Endothelial cell of umbilical vein (primary cell): ENCODE results near the gene SKAP1. TPM values are rescaled to one million over a fixed set of nuclear protein-coding genes. Genes with fewer than 3 reads are reported as not detected.

Experiments
- BruUV-seq: library from RNA; stranded (reverse); fragments of 400-500 nt; replicated peaks from 2 replicates; lab custom pipeline; 2021; lab: Mats Ljungman, UMichigan
- CTCF ChIA-PET: fragments of 300-600, 350-600 bp; sonication (Branson Sonifier 250); formaldehyde crosslinking; loops from one replicate; lab custom pipeline; 2021; ENCODE audit warnings: antibody characterized with exemption, inconsistent platforms; lab: Charles Lee
- POLR2A ChIA-PET: fragments of 300-600, 350-600 bp; sonication (Branson Sonifier 250); formaldehyde crosslinking; loops from one replicate; lab custom pipeline; 2021; ENCODE audit warnings: antibody characterized with exemption, inconsistent platforms; lab: Charles Lee
- DNase-seq: peaks from one replicate; pipeline ENCODE4 v3.0.0-alpha.2; 2011; ENCODE audit warnings: low read depth, low spot score
- FAIRE-seq: peaks from 2 replicates; lab custom pipeline; 2011; peaks lifted over from hg19 to GRCh38; lab: Jason Lieb, UNC
- H2AFZ ChIP-seq: 2 replicates; pipeline ENCODE4 v1.6.0; 2012; ENCODE audit warnings: low read depth, low read length, control low read depth, inconsistent platforms
- H3K27ac ChIP-seq: 2 replicates; pipeline ENCODE4 v1.5.1; 2011; ENCODE audit warnings: low read depth, mild to moderate bottlenecking, control low read depth, low read length, moderate library complexity; ENCODE audit not compliant: insufficient read depth
- H3K27me3 ChIP-seq, 2 experiments: 2 replicates each; pipeline versions ENCODE4 v1.6.0 to v1.6.1; 2011; ENCODE audit warnings: low read length in 2 of 2, mixed read lengths in 1 of 2; ENCODE audit not compliant: control insufficient read depth in 2 of 2, insufficient read depth in 2 of 2
- H3K36me3 ChIP-seq, 2 experiments: 2 replicates in 1 of 2; 3 replicates in 1 of 2; pipeline ENCODE4 v1.5.1; 2011; ENCODE audit warnings: low read length in 2 of 2, mild to moderate bottlenecking in 1 of 2, moderate library complexity in 1 of 2; ENCODE audit not compliant: control insufficient read depth in 2 of 2, insufficient read depth in 2 of 2; ENCODE audit errors: extremely low read depth in 1 of 2
- H3K4me1 ChIP-seq: 3 replicates; pipeline ENCODE4 v1.5.1; 2011; ENCODE audit warnings: mild to moderate bottlenecking, low read length; ENCODE audit not compliant: control insufficient read depth, insufficient read depth; ENCODE audit errors: extremely low read depth
- H3K4me2 ChIP-seq: 2 replicates; pipeline ENCODE4 v1.6.1; 2011; ENCODE audit warnings: low read length, control low read depth, mixed read lengths; ENCODE audit not compliant: insufficient read depth
- H3K4me3 ChIP-seq, 3 experiments: fragments of 200-600 bp in 1 of 3; sonication (generic), shearing (Covaris generic) in 1 of 3; replicated peaks in 1 of 3; 2 replicates each; pipeline ENCODE4 v1.5.1; 2011 to 2016; ENCODE audit warnings: control low read depth in 3 of 3, low read length in 3 of 3, mild to moderate bottlenecking in 2 of 3, inconsistent platforms in 1 of 3, low read depth in 1 of 3, moderate library complexity in 1 of 3; ENCODE audit not compliant: insufficient read depth in 1 of 3
- H3K79me2 ChIP-seq: 2 replicates; pipeline ENCODE4 v1.6.0; 2012; ENCODE audit warnings: low read length, inconsistent platforms; ENCODE audit not compliant: control insufficient read depth, insufficient read depth
- H3K9ac ChIP-seq: replicated peaks from 2 replicates; pipeline ENCODE3; 2011; ENCODE audit warnings: low read length, control low read depth; ENCODE audit not compliant: insufficient read depth; ENCODE audit errors: extremely low read depth
- H3K9me1 ChIP-seq: replicated peaks from 3 replicates; pipeline ENCODE4 v1.6.0; 2011; ENCODE audit warnings: mild to moderate bottlenecking, low read length; ENCODE audit not compliant: control insufficient read depth, insufficient read depth; ENCODE audit errors: extremely low read depth
- H3K9me3 ChIP-seq: replicated peaks from 2 replicates; pipeline ENCODE4 v1.5.1; 2012; ENCODE audit warnings: low read length, inconsistent platforms; ENCODE audit not compliant: control insufficient read depth, insufficient read depth
- H4K20me1 ChIP-seq: replicated peaks from 2 replicates; pipeline ENCODE3; 2011; ENCODE audit warnings: mild to moderate bottlenecking, low read length; ENCODE audit not compliant: control insufficient read depth, insufficient read depth; ENCODE audit errors: extremely low read depth
- EZH2 ChIP-seq: IDR thresholded peaks from 2 replicates; pipeline ENCODE4 v1.6.1; 2012; ENCODE audit warnings: borderline replicate concordance, low read depth, mild to moderate bottlenecking, moderate library complexity, low read length, inconsistent platforms; ENCODE audit not compliant: severe bottlenecking
- FOS ChIP-seq: IDR thresholded peaks from 2 replicates; pipeline ENCODE4 v1.6.1; 2011; ENCODE audit warnings: mild to moderate bottlenecking, low read length, moderate library complexity, borderline replicate concordance; ENCODE audit not compliant: insufficient read depth
- GATA2 ChIP-seq: IDR thresholded peaks from 2 replicates; pipeline ENCODE4 v1.7.0; 2011; ENCODE audit warnings: low read depth, mild to moderate bottlenecking, moderate library complexity, mixed read lengths, low read length; ENCODE audit not compliant: insufficient read length, insufficient read depth
- JUN ChIP-seq: IDR thresholded peaks from 2 replicates; pipeline ENCODE4 v1.6.1; 2011; ENCODE audit warnings: borderline replicate concordance, low read depth; ENCODE audit not compliant: insufficient read length, insufficient read depth
- MYC ChIP-seq: IDR thresholded peaks from one replicate; pipeline ENCODE4 v1.6.1; 2011; ENCODE audit warnings: mild to moderate bottlenecking, low read depth, low read length
- POLR2A ChIP-seq: IDR thresholded peaks from 2 replicates; pipeline ENCODE4 v1.6.1; 2012; ENCODE audit warnings: low read depth, mild to moderate bottlenecking, control low read depth, low read length
- POLR2AphosphoS5 ChIP-seq: IDR thresholded peaks from 2 replicates; pipeline ENCODE4 v1.6.1; 2012; ENCODE audit warnings: low read depth, mild to moderate bottlenecking, control low read depth, low read length, moderate library complexity; ENCODE audit not compliant: insufficient read depth
- dilution Hi-C: fragments of 300-500 bp; cut with MboI; formaldehyde crosslinking; loops from one replicate; pipeline ENCODE4 v1.15.0; 2019; ENCODE audit warnings: low sequenced_read_pairs; ENCODE audit not compliant: extremely low pct_ligation_motif_present
- intact Hi-C: fragments of 100-400 bp; cut with micrococcal nuclease; formaldehyde crosslinking; loops from one replicate; pipeline ENCODE4 v1.10.0; 2022
- polyA plus RNA-seq, 4 experiments: library from polyadenylated mRNA; depleted of rRNA in 3 of 4; stranded (reverse) in 3 of 4; unstranded in 1 of 4; fragments of >200 nt; gene quantifications; 2 replicates each; pipeline versions ENCODE4 v1.2.1 to v1.2.3, GENCODE V29; 2011 to 2012; ENCODE audit warnings: missing spikeins in 1 of 4
- total RNA-seq: library from RNA; stranded (reverse); gene quantifications from 2 replicates; pipeline ENCODE4 v1.2.3, GENCODE V29; 2021
- TF ChIP-seq, protein P1 (sequence below): IDR thresholded peaks from 2 replicates; pipeline ENCODE4 v1.6.1; 2011; ENCODE audit not compliant: insufficient read depth, insufficient read length
- TF ChIP-seq, protein P2 (sequence below), 2 donors: IDR thresholded peaks; 1 replicate in 1 of 2; 2 replicates in 1 of 2; pipeline ENCODE4 v1.5.1; 2011; ENCODE audit warnings: low read length in 2 of 2, mild to moderate bottlenecking in 2 of 2, moderate library complexity in 2 of 2, control low read depth in 1 of 2, inconsistent platforms in 1 of 2, low read depth in 1 of 2; ENCODE audit not compliant: insufficient read depth in 1 of 2; ENCODE audit errors: extremely low read depth in 1 of 2

The SKAP1 gene
- total and polyA plus RNA-seq, 2 donors (not counting 3 experiments of a cell fraction or from before 2014, with no cell fraction given) = 0.75 TPM; not detected in 1

DNA sequence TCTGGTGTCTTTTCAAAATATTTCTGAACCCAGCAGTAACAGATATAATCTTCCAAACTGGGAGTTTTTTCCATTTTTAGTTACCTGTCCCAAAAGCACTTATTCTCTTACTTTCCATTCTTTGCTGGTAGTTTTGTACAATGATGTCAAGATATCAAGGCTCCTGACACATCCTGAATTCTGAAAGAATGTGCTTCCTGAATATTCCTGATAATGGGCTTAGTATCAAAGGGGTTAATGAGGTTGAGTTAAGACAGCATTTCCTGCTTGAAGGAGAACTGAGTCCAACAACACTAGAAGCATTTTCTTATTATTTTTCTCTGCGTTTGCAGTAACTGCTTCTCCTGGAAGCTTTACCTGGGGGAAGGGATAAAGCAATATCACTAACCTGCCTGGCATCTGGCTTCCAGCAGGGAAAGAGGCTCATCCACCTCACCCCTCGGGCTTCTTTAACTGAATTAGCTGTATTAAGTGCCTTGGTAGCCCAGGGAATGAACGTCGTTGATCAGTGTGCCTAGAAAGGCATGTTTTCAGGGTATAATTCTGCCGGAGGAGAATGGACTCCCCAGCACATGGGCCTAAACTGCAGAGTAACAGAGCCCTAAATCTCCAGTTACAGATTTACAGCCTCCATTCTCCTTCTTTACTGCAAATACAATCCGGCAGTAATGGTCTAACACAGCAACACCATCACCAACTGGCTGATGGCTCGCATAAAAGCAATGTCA, 188.1 kb downstream of the SKAP1 start:
- no peaks in the 10 kb centered on the region for H3K36me3 ChIP-seq
- H3K27ac ChIP-seq = peak overlapping the region; percentile 90
- peaks cover 93% of the 10 kb centered on the region for H3K4me1 ChIP-seq
- DNase-seq = peak; percentile 77
- H3K4me2 ChIP-seq = peak overlapping the region; percentile 50
- H2AFZ ChIP-seq = no peak overlapping the region
- POLR2A ChIA-PET = no interaction called here
- dilution Hi-C loops (no loop called here), intact Hi-C loops (loop anchor here (5.0 to 10.0 kb wide), 3 partner anchors 140 to 217 kb away; partner anchors contain the start of genes CBX1 and NFE2L1)
- peak; percentile 52 for FAIRE-seq
- no peak overlapping the region for H3K4me3 ChIP-seq
- H3K79me2 ChIP-seq = no peaks in the 10 kb centered on the region
- H3K9me3 ChIP-seq = no peaks in the 10 kb centered on the region
- H3K9ac ChIP-seq = peak overlapping the region; percentile 74
- H3K27me3 ChIP-seq = no peaks in the 10 kb centered on the region
- H3K9me1 ChIP-seq = no peaks in the 10 kb centered on the region
- no peaks in the 10 kb centered on the region for H4K20me1 ChIP-seq
- TF ChIP-seq, protein P1, sequence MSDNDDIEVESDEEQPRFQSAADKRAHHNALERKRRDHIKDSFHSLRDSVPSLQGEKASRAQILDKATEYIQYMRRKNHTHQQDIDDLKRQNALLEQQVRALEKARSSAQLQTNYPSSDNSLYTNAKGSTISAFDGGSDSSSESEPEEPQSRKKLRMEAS = no peak
- TF ChIP-seq EZH2 (no peak), JUN (peak; percentile 61), POLR2A (peak; percentile 67), GATA2 (peak; percentile 88), POLR2AphosphoS5 (peak; percentile 68), FOS (peak; percentile 22), MYC (no peak)
- TF ChIP-seq, protein P2, sequence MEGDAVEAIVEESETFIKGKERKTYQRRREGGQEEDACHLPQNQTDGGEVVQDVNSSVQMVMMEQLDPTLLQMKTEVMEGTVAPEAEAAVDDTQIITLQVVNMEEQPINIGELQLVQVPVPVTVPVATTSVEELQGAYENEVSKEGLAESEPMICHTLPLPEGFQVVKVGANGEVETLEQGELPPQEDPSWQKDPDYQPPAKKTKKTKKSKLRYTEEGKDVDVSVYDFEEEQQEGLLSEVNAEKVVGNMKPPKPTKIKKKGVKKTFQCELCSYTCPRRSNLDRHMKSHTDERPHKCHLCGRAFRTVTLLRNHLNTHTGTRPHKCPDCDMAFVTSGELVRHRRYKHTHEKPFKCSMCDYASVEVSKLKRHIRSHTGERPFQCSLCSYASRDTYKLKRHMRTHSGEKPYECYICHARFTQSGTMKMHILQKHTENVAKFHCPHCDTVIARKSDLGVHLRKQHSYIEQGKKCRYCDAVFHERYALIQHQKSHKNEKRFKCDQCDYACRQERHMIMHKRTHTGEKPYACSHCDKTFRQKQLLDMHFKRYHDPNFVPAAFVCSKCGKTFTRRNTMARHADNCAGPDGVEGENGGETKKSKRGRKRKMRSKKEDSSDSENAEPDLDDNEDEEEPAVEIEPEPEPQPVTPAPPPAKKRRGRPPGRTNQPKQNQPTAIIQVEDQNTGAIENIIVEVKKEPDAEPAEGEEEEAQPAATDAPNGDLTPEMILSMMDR (IDR thresholded peaks at IDR 0.05; ENCODE audit: extremely low read depth in 1 of 2, insufficient read depth in 1 of 2, low read depth in 1 of 2, low read length in 2 of 2) = no peak
- TSS peak; percentile 31 for BruUV-seq
- CTCF ChIA-PET = interaction anchor here (0.6 to 20.0 kb wide), 4 partner anchors 18 to 371 kb away, joined by 3 to 289 read pairs (median 5); no protein-coding TSS in a partner anchor
